Stimulated activated CD8-positive, alpha-beta memory T cell treated with anti-CD3 and anti-CD28 coated beads, Interleukin-2, amount 100 ng/mL, for 48 hours (primary cell): ENCODE measurements around the gene HID1.

Experiments used
- DNase-seq, 2 donors: peaks; one replicate each; pipeline ENCODE4 v3.0.0-alpha.2; 2020; ENCODE audit warnings: low read depth in 2 of 2

HID1 gene

DNA sequence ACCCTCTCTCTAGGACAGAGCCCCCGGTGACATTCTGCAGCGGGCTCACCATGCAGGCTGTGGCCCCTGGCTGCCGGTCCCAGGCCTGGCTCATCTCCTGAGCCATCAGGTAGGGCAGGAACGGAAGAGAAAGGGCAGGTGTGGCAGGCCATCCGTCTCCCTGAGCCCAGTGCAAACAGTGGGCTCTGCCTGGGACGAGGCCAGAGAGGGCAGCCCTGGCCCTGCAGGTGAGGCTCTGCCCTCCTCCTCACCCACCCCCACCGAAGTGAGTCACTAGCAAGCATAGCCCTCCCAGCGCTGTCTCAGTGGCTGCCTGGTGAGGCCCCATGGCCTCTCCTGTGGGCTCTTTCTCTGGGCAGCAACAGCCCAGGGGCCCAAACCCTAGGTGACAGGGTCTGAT, 22.4 kb downstream of the HID1 start:
- DNase-seq = no peak

GRCh38 chr17:74949455-74950115, 23.0 kb downstream of the HID1 start:
- DNase-seq = no peak

DNA sequence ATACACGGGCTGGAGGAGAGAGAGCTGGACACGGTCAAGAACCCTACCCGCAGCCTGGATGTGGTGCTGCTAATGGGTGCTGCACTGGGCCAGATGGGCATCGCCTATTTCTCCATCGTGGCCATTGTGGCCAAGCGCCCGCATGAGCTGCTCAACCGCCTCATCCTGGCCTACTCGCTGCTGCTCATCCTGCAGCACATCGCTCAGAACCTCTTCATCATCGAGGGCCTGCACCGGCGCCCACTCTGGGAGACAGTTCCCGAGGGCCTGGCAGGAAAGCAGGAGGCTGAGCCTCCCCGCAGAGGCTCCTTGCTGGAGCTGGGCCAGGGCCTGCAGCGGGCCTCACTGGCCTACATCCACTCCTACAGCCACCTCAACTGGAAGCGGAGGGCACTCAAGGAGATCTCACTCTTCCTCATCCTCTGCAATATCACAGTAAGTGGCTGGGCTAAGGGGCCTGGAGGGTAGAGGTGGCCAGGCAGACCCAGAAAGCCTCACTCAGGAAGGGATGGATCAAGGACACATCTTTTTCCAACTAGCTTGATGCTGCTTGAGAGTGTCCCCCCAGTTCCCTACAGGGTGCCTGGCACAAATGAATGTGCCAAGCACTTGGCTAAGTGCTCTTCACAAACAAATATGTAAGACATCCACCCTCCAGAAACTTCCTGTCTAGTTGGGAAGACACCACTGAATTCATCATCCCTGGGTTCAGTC, 25.4 kb downstream of the HID1 start:
- no peak for DNase-seq

- no peak for DNase-seq
Observed at GRCh38 chr17:74946641-74947040, 25.9 kb downstream of the HID1 start.

DNA sequence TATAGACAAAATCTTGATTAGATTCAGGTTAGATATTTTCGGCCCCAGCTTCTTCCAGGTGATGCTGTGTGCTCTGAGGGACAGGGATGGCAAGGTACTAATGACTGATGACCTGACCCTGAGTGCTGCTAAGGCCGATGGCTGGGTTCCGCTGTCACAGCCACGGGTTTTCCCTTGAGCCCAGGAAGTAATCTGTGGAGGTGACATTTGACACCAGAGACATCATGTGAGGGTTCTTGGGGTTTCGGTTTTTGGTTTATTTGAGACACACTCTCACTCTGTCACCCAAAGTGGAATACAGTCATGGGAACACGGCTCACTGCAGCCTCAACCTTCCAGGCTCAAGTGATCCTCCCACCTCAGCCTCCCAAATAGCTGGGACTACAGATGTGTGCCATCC, 27.0 kb downstream of the HID1 start:
- no peak for DNase-seq

DNA sequence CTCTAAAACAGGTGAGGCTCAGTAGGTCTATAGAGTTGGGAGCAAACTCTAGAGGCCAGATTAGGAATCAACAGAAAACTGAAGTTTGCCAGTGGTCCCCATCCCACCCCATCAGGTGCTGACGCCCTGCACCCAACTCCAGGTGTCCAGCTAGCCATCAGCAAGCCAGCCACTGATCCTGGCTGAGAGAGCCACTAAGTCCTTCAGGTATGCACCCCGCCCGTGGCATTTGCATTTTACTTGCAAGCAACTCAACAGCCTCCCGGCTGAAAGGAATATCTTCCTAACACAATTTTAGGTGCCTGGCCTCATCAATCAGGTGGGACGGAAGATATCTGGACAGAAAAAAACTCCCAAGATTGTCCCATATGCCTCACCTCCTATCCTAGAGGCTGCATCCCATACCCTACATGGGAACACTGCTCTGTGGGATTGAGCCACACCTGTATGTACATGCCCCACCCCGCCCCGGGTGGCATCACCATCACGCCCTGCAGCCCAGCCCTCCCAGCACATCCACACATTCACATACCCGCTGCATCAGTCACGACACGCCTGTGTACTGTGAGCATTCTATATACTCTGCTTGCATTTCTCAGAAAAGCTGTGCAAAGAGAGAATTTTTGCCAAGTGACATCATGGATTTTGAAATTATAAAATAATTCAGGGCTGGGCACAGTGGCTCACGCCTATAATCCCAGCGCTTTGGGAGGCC, 28.6 kb downstream of the HID1 start:
- no peak for DNase-seq

- DNase-seq = no peak
Observed at GRCh38 chr17:74941128-74941725, 31.3 kb downstream of the HID1 start.

GRCh38 chr17:74939534-74939933, 33.0 kb downstream of the HID1 start:
- DNase-seq = no peak

DNA sequence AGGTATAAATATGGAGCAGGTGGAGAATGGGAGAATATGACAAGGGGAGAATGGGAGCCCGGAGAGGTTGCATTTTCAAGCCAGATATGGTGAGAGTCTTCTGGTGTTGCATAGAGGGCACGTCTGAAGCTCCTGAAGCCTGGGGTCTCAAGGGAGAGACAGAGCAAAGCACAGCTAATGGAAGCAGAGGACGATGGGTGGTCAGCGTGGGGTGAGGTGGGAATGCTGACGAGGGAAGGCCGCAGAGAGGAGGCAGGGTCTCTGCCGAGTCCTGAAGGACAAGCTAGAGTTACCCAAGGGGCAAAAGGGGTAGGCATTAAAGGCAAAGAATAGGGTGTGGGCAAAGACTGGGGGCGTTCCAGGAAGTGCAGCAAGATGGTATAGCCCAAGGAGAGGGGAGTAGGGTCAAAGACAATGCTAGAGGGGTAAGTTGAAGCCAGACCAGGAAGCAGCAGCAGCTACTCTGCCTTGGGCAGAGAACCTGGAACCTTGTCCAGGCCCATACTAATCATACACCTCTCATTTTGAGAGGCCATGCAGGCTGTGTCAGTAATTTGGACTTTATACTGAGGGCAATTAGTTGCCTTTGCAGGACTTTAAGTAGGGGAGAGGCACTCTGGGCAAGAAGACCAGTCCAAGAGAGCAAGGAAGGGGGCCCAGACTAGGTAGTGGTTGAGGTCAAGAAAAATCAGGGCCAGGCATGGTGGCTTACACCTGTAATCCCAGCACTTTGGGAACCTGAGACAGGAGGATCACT, 34.2 kb downstream of the HID1 start:
- no peak for DNase-seq

DNA sequence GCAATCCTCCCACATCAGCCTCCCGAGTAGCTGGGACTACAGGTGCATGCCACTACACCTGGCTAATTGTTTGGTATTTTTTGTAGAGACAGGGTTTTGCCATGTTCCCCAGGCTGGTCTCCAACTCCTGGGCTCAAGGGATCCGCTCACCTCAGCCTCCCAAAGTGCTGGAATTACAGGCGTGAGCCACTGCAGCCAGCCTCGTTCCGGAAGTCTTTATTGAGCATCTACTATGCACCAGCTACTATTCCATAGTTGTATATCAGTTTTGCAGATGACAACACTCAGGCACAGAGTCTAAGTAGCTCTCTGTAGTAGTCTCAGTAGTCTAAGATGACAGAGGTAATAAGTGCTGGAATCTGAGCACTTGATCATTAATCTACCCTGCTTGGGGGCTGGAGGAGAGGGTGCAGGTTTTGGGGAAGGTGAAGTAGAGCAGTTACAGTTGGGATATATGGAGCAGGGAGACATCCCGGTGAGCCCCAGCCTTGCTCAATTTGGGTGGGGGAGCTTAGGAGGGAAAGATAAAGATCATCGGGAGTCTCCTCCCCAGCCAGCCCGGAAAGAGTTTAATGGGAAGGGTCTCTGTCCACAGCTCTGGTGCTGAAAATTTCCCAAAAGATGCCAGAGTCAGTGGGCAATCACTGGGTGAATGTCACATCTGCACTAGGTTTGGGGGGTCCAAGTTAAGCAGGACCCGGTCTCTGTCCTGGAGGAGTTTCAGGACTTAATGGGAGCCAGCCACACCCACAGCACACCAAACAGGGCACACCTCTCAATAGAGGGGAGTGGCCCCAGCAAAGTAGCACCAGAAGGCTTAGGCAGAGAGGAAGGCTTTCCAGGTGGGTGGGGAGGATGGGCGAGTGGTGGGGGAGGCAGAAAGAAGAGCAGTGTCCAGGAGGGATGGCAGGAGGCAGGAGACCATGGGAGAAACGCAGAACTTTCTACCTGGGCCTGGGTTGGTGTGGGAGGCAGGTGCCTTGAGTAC, 35.2 kb downstream of the HID1 start:
- DNase-seq = no peak

- DNase-seq = no peak
Observed at GRCh38 chr17:74936470-74936799, 36.1 kb downstream of the HID1 start.

- no peak for DNase-seq
Observed at GRCh38 chr17:74935585-74936469, 36.7 kb downstream of the HID1 start, which contains the start of gene OTOP3. TSS of gene OTOP3 (plus strand) at chr17:74935898. CDS start at chr17:74935922, 24 bp downstream.

DNA sequence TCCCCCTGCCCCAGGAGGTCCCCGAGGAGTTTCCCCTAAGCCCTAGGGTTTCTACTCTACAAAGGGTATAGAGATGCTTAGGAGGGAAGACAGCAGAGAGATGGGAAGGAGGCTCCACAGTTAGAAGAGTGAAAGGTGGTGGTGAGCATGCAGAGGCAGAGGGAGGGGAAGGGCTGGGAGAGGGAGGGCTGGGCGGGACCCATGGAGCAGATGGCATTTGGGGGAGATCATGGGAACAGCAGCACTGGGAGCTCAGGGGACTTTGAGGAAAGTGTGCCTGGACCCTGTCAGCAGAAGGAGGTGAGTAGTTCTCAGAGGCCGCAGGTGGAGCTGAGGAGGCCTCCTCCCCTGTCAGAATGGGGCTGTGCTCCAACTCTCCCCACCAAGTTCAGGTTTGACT, 37.5 kb downstream of the HID1 start:
- no peak for DNase-seq

GRCh38 chr17:74930535-74931036, 42.0 kb downstream of the HID1 start:
- DNase-seq = no peak

DNA sequence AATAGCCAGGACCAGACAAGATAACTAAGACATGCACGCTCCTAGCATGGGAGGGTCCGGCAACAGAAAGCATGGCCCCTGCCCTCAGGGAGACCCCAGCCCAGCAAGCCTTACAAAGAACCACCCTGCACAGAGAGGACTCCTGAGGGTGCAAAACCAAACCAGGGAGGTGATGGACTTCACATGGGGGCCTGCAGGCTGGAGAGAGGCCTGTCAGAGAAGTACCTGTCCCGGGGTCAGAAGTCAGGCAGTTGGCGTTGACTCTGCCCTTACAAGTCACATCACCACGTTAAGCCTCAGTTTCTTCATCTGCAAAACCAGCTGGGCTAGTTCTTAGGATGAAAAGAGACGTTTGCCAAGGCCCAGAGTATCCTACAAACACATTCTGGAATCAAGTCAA, 43.8 kb downstream of the HID1 start:
- DNase-seq = no peak

- DNase-seq = no peak
Observed at GRCh38 chr17:74925242-74925641, 47.3 kb downstream of the HID1 start.

DNA sequence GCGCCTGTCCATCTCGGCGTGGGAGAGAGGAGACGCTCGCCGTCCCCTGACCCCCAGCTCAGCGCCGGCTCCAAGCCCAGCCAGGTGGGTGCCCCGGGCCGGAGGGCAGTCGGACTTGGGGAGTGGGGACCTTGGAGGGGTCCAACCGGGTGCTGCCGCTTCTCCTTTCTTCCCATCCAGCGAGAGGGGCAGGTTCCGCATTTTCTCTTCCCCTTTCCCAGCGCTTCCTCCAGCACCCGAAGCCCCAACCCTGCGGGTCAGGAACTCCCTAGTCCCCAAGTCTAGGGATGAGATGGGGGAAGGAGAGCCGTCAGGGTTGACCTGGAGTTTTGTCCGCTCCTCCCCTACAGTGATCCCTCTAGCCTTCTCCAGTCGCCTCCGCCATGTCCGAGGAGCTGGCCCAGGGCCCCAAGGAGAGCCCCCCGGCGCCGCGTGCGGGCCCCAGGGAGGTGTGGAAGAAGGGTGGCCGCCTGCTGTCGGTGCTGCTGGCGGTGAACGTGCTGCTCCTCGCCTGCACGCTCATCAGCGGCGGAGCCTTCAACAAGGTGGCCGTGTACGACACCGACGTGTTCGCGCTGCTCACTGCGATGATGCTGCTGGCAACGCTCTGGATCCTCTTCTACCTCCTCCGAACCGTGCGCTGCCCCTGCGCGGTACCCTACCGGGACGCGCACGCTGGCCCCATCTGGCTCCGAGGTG, 48.2 kb downstream of the HID1 start, which contains the start of gene OTOP2:
Gene OTOP2 (plus strand): TSS at position 24 of the 699 bp plus-strand sequence. CDS start 360 bp downstream, at position 384.
- DNase-seq = no peak

DNA sequence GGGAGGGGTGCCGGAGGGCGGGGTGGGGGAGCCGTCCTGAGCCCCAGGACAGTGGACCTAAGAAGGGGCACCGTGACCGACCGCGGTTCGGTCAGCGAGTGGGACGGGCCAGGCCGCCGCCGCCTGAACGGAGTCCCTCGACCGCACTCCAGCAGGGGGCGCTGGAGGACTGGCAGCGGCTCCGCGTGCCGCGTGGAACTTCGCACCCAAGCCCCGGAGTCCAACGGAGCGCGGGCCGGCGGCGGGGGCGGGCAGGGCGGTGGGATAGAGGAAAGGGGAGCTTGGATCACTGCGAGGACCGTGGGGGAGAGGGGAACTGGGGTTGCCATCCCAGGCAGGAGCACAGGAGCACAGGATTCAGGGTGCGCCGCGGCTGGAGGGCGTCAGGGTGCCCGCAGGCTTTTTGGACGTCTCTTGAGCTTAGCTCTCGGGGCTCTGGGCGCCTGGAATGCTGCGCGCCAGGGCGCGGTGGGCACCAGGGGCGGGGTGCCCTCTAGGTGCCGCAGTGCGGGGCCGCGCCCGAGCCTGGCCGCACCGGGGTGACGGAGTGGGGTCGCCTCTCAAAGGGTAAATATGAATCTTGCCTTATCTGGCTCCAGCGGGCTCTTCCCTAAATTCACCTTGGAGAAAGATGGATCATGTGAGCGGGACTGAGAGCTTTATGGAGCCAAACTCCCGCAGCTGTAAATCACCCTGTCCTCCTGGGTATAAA, 48.9 kb downstream of the HID1 start:
- peak; percentile 70 to 73 for DNase-seq
